Effector memory CD4-positive, alpha-beta T cell (primary cell): ENCODE results near the gene MARCHF2.

ENCODE experiments used
- DNase-seq, 3 donors: peaks; one replicate each; pipeline ENCODE4 v3.0.0-alpha.2; 2020
- H3K27ac ChIP-seq: 2 replicates; pipeline ENCODE4 v1.7.0; 2013; ENCODE audit warnings: mild to moderate bottlenecking, low read length, moderate library complexity; ENCODE audit not compliant: insufficient read depth, poor library complexity, severe bottlenecking
- H3K27me3 ChIP-seq: replicated peaks from 2 replicates; pipeline ENCODE4 v1.7.0; 2013; ENCODE audit warnings: mild to moderate bottlenecking, low read length; ENCODE audit not compliant: insufficient read depth, control insufficient read depth, poor library complexity, severe bottlenecking
- H3K36me3 ChIP-seq: 2 replicates; pipeline ENCODE4 v1.7.0; 2013; ENCODE audit warnings: mild to moderate bottlenecking, low read length, moderate library complexity; ENCODE audit not compliant: control insufficient read depth, insufficient read depth
- H3K4me1 ChIP-seq: 2 replicates; pipeline ENCODE4 v1.7.0; 2013; ENCODE audit warnings: low read length, mild to moderate bottlenecking; ENCODE audit not compliant: control insufficient read depth, insufficient read depth, poor library complexity, severe bottlenecking
- H3K4me3 ChIP-seq: 2 replicates; pipeline ENCODE4 v1.7.0; 2013; ENCODE audit warnings: low read length, low read depth, mild to moderate bottlenecking; ENCODE audit not compliant: insufficient read depth, poor library complexity, severe bottlenecking
- H3K9me3 ChIP-seq: 2 replicates; pipeline ENCODE4 v1.7.0; 2013; ENCODE audit warnings: mild to moderate bottlenecking, low read length, moderate library complexity; ENCODE audit not compliant: control insufficient read depth

MARCHF2 gene

DNA sequence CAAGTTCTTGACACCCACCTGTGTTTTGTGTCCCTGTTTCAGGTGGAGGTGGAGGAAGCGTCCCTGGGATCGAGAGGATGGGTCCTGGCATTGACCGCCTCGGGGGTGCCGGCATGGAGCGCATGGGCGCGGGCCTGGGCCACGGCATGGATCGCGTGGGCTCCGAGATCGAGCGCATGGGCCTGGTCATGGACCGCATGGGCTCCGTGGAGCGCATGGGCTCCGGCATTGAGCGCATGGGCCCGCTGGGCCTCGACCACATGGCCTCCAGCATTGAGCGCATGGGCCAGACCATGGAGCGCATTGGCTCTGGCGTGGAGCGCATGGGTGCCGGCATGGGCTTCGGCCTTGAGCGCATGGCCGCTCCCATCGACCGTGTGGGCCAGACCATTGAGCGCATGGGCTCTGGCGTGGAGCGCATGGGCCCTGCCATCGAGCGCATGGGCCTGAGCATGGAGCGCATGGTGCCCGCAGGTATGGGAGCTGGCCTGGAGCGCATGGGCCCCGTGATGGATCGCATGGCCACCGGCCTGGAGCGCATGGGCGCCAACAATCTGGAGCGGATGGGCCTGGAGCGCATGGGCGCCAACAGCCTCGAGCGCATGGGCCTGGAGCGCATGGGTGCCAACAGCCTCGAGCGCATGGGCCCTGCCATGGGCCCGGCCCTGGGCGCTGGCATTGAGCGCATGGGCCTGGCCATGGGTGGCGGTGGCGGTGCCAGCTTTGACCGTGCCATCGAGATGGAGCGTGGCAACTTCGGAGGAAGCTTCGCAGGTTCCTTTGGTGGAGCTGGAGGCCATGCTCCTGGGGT, 72.7 kb downstream of the MARCHF2 start:
- H3K4me3 ChIP-seq, result no peak overlapping the region
- peaks cover 79% of the 10 kb centered on the region for H3K36me3 ChIP-seq
- no peaks in the 10 kb centered on the region for H3K9me3 ChIP-seq
- DNase-seq, result no peak
- H3K4me1 ChIP-seq, result peaks cover 21% of the 10 kb centered on the region
- H3K27me3 ChIP-seq, result no peaks in the 10 kb centered on the region
- H3K27ac ChIP-seq, result no peak overlapping the region

DNA sequence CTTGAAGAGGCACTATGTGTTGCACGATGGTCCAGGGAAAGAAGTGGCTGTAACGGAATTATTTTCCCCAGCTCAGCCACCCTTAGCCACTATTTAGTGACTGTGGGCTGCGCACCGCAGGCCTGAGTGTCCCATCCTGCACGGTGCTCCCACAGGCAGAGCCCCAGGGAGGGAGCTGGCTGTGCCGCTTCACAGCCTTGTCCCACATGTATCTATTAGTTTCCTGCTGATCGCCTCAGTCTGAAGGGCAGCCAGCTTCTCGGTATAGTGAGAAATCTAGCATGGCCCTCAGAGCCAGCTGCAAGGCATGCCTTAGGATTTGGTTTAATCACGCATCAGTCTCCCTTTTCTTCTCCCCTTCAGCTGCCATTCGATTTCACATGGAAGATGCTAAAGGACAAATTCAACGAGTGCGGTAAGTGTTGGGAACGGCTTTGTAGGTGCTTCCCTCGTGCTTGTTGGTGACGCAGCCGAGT, 73.6 kb downstream of the MARCHF2 start:
- Histone ChIP-seq H3K9me3 (no peaks in the 10 kb centered on the region), H3K27me3 (no peaks in the 10 kb centered on the region), H3K27ac (peak overlapping the region; percentile 48), H3K4me3 (no peak overlapping the region), H3K4me1 (peaks cover 21% of the 10 kb centered on the region), H3K36me3 (peaks cover 71% of the 10 kb centered on the region)
- no peak for DNase-seq

DNA sequence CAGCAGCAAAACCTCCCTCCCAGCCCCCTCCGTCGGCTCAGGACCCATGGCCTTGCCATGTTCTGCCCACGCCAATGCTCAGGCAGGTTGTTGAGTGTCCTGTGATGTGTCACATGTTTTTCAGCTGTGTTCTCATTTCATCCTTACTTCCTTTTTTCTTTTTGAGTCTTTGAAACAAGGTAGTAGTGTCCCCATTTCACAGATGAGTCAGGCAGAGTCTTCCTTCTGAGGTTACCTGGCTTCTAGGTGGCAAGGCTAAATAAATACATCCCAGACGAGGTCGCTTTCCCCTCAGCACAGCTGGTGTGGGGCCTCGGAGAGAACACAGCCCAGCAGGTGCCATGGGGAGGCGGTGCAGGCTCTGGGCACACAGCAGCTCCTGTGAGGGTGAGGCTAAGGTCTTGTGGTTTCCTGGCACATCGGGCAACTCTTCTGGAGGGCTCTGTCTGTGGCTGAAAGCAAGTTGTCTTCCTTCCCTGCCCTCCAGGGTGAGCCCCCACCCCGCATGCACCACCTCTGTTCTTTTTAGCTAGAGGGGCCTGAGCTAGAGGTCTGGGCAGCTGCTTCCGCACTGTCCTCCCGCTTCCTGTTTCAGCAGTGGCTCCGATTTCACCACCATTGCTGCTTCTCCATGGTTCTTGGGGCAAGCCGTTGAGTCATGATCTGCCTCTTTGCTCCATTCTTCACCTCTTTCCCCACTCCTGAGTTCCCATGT, 74.2 kb downstream of the MARCHF2 start:
- H3K27ac ChIP-seq, result peak overlapping the region; percentile 48
- no peak overlapping the region for H3K4me3 ChIP-seq

DNA sequence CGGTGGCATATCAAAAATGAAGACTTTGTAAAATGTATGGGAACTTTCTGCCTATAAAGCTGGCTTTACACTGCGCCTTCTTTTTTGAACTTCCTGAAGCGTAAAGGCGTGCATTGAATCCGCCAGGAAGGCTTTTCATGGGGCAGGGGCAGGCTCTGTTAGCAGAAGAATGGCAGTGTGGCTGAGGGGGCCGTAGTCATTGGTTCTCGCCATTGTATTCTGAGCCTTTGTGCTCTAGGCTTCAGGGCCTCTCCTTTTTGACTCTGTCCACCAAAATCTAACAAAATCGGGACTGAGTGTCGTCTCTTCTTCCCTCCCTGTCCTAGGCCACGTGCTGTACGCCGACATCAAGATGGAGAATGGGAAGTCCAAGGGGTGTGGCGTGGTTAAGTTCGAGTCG, 75.3 kb downstream of the MARCHF2 start:
- H3K27me3 ChIP-seq, result no peaks in the 10 kb centered on the region
- H3K9me3 ChIP-seq, result no peaks in the 10 kb centered on the region
- peaks cover 55% of the 10 kb centered on the region for H3K36me3 ChIP-seq
- no peak overlapping the region for H3K27ac ChIP-seq
- DNase-seq, result no peak
- H3K4me1 ChIP-seq, result peaks cover 21% of the 10 kb centered on the region
- H3K4me3 ChIP-seq, result no peak overlapping the region

More for the DNA sequence above, 74.2 kb downstream of the MARCHF2 start:
- peaks cover 66% of the 10 kb centered on the region for H3K36me3 ChIP-seq
- H3K27me3 ChIP-seq, result no peaks in the 10 kb centered on the region
- H3K4me1 ChIP-seq, result peaks cover 21% of the 10 kb centered on the region
- no peaks in the 10 kb centered on the region for H3K9me3 ChIP-seq
- peak; percentile 36 to 45 (median 45) for DNase-seq
